HG02840 (cell line): Measurements from ENCODE around the gene PRSS33.

Experiments
- ATAC-seq: cut with Tn5 transposase; IDR thresholded peaks from one replicate; pipeline ENCODE4 v1.9.1; 2021; ENCODE audit warnings: mild to moderate bottlenecking, moderate library complexity, moderate number of reproducible peaks; ENCODE audit not compliant: unreplicated experiment, low FRiP score

Gene PRSS33

DNA sequence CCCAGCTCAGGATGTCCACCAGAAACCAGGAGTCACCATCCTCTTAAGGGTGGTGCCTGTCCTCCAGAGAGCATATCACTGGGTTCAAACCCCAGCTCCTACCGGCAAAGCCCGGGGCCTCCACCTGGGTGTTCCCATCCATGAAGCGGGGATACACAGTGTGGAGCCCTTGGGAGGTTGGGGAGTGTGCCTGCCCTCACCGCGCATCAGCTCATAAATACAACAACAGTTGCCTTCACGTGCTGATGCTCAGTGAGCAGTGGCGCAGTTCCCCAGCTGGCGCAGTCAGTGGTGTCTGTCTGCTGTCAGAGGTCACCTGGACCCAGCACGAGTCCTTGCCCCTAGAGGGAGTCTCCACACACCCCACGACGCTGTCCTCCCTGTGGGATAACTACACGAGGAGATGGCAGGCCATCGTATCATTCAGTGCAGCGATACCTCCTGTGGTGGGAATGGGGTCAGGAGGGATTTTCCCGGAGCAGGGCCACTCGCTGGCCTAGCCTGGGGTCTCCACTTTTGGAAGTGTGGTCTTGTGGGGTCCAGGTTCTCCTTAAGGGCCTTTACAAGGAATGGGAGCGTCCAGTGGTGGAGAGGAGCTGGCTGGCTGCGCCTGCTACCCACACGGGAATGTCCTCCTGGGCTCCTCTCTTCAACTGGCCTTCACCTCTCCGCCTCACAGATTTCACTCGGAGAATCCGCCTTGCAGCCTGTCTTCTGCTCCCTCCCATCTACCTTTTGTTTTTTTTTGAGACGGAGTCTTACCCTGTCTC lies 8.0 kb downstream of the PRSS33 start:
- no peak for ATAC-seq

DNA sequence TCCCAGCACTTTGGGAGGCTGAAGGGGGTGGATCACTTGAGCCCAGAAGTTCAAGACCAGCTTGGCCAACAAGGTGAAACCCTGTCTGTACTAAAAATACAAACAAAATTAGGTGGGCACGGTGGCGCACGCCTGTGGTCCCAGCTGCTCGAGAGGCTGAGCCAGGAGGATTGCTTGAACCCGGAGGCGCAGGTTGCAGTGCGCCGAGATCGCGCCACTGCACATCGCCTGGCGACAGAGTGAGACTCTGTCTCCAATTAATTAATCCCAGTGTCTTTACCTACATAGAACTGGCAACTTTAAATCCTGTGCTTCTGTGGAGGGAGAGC lies 8.8 kb downstream of the PRSS33 start:
- ATAC-seq, result no peak

- no peak for ATAC-seq
These were observed 9.3 kb downstream of the PRSS33 start for GRCh38 chr16:2777903-2778629.

DNA sequence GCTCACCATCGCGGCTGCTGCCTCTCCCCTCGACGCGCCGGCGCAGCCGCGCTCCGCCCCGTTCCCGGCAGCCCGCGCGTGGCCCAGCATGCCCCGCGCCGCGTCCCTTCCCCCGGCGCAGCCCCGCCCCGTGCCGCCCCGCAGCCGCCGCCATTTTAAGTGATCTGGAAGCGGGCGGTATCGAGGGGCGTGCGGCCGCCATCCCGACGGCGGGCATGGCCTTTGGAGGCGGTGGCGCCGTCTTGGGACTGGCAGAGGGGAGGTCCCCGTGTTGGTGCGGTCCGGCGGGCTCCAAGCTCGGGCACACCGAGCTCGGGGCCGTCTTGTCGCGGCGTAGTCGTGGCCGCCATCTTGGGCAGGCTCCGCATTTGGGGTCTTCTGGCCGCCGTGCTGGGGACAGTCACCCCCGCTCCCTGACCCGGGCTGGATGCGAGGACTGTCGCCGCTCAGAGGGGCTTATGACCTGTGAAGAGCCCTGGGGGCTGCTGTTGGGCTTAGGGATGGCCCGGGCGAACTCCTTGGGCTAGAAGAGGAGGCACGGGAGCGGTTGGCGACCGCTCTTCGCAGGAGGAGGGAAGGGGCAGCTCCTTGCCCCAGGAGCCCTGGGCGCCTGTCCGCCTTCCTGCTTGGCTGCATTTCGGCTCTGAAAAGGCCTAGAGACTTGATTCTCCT lies 10.0 kb downstream of the PRSS33 start, which contains the start of gene ELOB:
Gene ELOB (minus strand): TSS at position 50 of the 672 bp plus-strand sequence. CDS start 41 bp downstream, at position 9.
- ATAC-seq, result peak; percentile 68

DNA sequence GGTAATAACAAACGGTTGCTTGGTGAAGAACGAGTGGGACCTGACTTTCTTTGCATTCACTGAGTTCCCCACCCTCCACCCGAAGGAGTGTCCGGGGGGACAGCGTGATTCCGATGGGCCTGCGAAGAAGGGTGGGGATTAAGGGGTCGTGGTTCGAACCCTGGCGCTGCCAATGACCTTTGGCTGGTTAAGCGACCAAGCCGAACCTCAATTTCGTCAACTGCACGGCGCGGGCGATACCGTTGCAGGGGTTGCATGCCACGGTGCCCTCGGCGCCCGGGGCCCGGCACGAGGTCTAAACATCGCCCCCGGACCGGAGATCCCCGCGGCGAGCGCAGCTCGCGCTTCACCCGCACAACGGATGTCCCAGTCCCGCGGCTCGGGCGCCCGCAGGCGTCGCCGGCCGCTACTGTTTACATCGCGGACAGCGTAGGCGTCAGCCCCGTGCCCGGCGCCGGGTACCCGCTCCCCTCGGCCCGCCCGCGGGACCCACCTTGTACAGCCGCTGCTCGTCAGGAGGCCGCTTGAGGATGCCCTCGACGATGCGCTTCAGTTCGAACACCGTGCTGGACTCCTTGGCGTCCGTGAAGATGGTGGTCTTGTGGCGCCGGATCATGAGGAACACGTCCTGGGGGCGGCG lies 10.7 kb downstream of the PRSS33 start:
- peak; percentile 29 for ATAC-seq

DNA sequence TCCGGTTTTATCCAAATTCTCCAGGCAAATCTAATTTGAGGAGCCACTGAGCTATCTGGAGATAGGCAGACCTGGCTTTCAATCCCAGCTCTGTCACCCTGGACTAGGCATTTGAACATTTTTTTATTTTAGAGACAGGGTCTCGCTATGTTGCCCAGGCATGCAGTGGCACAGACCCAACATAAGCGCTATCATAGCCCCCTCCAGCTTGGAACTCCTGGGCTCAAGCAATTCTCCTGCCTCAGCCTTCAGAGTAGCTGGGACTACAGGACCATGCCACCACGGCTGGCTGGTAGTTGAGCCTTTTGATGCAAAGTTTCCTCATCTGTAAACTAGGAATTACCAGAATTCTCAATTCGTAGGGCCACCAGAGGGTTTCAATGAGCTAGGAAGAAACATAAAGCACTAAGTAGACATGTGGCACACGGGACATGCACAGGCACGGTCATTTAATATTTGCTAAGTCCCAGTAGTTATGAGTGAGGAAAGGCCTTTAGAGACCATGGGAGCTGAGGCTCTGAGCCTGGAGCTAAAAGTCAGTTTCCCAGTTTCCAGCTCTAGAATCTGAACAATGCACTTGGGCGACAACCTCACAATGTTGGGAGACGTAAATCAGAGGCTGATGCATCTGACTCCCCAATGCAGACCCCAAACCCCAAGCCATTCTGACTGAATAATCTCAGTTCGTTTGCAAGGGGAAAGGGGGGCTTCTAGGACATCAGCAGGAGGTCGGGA lies 11.4 kb downstream of the PRSS33 start:
- ATAC-seq, result no peak

DNA sequence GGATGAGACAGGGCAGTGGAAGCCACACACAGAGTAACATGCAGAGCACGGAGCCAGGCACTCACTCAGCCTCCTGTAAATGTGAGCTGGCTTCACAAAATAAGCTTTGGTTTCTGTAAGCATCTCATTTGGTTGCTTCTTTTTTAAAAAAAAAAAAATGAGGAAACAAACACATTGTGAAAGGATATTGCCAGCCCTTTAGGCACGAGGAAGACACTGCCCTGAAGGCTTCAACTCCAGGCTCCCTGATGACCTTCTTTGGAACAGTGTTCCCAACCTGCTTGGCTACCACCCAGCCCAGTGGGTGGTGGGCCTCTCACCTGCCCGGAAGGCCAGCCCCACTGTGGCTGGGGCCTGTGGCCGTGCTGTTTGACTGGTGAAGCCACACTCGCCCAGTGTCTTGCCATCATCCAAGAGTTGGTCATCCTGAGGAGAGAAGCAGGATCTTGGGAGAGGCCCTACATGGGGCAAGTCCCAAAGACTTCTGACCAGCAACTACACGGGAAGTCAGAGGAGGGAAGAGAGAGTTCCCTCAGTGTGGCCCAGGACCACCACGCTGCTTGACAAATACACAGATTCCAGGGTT lies 12.1 kb downstream of the PRSS33 start:
- no peak for ATAC-seq

DNA sequence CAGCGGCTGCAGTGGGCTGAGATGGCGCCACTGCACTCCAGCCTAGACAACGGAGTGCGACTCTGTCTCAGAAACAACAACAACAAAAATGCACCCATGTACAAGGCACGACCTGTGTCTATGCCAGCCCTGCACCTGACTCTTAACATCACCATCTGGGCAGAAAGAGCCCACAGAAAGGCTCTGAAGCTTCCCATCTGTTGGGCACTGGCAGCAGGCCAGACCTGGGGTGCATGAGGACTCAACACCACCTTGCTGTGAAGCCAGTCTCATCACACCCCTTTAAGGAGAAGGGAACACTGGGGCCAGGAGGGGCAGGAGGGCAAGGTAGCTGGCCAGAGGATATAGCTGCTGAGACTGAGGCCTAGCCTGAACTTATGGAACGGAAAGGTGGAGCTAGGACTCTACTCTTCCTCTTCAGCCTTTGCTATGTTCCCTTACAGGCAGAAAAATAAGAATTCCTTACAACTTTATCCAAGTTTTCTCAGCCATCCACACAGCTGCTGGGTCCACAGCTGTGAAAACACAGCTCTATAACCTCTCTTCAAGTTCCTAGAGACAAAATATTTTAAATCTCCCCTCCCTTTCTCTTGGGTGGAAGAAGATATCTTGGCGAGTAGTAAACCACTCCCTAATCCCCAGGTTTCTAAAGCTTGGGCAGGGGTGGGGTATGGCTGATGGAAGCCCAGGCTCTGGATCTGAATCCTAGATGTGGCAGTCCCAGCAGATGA lies 13.0 kb downstream of the PRSS33 start:
- ATAC-seq, result no peak

GRCh38 chr16:2773188-2773968 lies 14.0 kb downstream of the PRSS33 start:
- no peak for ATAC-seq

DNA sequence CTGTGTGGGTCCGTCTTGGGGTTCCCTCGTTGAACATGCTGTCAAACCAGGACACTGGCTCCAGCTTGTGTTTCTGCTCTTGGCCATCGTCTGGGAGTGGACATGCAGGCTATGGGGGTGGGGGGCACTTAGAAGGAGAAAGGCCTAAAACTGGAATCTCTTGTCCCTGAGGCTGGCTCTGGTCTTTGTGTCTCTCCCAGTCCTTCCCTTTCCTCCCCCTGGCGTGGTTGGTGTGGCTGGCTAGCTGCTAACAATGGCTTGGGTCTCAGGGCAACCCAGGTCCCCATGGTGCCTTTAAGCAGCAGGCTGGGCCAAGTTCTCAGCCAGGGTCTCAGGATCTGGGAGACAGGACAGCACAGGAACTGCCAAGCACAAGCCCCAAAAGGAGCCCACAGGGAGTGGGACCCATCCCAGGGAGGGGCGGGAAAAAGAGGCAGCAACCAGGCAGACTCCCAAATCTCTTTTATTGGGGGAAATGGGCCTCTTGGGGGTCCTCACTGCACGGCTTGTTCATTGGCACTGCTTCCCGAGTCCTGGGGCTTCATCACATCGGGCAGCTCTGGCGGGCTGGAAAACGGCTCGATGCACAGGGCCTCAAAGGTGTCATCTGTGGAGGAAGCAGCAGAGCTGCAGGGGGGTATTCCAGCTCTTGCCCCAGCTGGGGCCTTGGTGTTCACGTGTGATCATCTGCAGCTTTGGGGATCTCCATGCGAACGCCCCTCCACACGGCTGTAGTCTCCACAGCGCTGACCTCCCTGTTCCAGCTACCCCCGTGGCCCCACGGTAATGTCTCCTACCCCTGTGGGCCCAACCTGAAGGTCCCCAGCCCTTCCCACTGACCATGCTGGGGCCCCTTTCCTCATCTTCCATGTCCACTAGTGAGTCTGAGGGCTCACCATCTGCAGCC lies 15.6 kb downstream of the PRSS33 start:
- ATAC-seq, result no peak

DNA sequence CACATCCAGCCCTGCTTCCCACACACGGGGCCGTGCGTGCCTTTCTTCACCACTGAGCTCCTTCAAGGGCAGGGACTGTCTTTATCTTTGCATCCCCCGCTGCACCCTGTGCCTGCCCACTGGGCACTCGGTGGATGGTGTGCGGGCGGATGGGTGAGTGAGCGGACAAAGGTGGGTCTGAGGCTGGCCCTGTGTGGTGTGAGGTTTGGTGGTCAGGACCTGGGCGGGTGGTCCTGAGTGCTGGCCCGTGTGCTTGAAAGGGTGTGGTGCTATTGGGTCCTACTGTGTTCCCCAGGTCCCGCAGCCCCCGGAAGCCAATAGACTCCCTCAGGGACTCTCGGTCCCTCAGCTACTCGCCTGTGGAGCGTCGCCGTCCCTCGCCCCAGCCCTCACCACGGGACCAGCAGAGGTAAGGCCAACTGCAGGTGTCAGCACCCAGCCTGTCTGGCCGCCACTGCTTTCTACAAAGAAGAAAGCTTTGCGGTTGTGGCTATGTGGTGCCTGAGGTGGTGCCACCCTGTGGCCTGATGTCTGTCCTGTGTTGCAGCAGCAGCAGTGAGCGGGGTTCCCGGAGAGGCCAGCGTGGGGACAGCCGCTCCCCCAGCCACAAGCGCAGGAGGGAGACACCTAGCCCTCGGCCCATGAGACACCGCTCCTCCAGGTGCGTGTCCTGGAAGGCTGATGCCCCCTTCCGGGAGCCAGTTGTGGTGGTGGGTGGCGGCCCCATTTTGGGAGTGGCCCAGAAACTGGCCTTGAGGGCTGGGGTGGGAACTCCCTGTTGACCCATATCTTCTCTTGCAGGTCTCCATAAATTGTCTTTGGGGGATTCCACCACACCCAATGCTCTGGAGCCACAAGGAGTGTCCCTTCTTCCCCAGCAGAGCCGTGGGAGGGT lies 17.1 kb downstream of the PRSS33 start:
- ATAC-seq, result no peak

- no peak for ATAC-seq
These were observed 17.7 kb downstream of the PRSS33 start for GRCh38 chr16:2769675-2770056.

DNA sequence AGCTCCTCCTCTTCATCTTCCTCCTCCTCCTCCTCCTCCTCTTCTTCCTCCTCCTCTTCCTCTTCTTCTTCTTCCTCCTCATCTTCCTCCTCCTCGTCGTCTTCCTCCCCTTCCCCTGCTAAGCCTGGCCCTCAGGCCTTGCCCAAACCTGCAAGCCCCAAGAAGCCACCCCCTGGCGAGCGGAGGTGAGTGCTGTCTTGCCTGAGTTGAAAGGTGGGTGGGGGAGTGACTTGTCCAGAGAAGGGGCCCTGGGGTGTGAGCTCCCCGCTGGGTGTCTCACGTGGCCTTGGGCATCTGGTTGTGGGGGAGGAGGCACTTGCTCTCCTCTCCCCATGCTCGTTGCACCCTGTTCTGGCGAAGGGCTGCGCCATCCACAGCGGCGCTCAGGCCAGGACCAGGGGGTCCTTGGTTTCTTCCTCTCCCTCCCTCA lies 18.2 kb downstream of the PRSS33 start:
- ATAC-seq, result no peak

- ATAC-seq, result no peak
These were observed 18.8 kb downstream of the PRSS33 start for GRCh38 chr16:2768403-2769089.

DNA sequence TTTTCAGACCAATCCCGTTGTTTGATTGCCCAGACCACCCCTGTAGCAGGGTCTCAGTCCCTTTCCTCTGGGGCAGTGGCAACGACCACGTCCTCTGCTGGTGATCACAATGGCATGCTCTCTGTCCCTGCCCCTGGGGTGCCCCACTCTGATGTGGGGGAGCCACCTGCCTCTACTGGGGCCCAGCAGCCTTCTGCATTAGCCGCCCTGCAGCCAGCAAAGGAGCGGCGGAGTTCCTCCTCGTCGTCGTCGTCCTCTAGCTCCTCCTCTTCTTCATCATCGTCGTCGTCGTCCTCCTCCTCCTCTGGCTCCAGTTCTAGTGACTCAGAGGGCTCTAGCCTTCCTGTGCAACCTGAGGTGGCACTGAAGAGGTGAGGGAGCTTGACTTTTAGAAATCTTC lies 19.5 kb downstream of the PRSS33 start:
- ATAC-seq, result no peak

- ATAC-seq, result no peak
These were observed 20.1 kb downstream of the PRSS33 start for GRCh38 chr16:2767140-2767731.
